Measurements from ENCODE around the gene LAIR2.

Gene LAIR2

DNA sequence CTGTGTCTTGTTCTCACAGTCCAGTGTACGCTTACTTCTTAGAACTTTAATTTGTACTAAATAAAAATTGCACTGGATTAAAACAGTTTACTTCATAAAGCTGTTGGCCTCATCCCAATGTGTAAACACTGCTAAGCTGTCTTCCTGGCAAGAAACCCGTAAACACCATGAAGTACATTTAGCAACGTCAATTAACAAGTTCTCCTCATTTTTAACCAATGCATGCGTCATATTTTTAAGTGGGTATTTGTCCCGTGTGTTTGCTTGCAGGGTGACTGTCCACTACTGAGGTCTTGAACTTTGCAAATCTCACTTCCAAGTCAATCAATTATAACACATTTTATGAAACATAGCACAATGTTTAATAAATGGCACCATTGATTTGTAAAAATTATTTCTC is 28.2 kb downstream of the LAIR2 start:
- in situ Hi-C loops (cut with HindIII; ENCODE audit: low sequenced_read_pairs) = no loop called here

DNA sequence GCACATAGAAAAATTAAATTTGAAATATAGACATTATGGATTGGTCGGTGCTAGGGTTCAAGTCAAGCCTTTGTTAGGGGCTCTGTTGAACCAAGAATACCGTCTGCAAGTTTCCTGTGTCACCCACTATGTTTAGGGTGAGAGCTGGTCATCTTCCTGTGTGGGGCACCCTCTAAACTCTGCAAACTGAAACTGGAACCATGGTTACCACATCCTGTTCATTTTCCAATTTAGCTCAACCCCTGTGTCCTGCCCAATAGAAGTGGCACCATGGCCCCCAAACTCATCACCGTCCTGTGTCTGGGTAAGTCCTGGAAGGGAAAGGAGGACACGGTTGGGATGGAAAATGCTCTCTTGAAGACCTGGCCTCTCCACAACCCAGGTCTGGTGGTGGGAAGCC is 29.9 kb downstream of the LAIR2 start:
- in situ Hi-C loops (cut with HindIII; ENCODE audit: low sequenced_read_pairs) = no loop called here

DNA sequence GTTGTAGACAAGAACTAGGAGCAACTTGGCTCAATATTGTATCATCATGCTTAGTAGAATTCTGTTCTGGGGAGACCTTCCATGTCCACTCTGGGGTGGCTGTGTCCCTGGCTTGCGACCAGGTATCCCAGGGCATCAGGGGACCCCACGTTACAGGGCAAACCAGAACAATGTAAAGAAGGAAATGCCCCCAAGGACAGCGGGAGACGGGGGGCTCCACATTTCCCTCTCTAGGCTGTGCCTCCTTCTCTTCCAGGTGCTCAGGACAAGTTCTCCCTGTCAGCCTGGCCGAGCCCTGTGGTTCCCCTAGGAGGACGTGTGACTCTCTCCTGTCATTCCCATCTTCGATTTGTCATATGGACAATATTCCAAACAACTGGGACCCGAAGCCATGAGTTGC is 30.8 kb downstream of the LAIR2 start:
- in situ Hi-C loops (cut with HindIII; ENCODE audit: low sequenced_read_pairs) = no loop called here

DNA sequence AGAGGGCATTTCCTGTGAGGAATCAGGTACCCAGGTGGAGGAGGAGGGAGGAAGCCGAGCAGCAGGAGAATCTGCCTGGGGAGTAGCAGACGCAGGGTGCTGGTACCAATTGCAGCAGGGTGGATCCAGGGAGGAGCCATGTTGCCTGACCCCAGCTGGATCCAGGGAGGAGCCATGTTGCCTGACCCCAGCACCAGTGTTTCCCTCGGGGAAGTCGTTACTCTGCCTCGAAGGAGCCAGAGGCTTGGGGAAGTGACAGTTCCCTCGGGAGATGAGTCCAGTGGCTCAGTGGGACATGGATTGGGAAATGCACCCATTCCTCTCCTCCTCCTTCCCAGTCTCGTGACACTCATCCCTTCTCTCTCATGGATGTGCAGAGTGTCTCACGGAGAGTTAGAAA is 31.5 kb downstream of the LAIR2 start:
- in situ Hi-C loops (cut with HindIII; ENCODE audit: low sequenced_read_pairs) = no loop called here

DNA sequence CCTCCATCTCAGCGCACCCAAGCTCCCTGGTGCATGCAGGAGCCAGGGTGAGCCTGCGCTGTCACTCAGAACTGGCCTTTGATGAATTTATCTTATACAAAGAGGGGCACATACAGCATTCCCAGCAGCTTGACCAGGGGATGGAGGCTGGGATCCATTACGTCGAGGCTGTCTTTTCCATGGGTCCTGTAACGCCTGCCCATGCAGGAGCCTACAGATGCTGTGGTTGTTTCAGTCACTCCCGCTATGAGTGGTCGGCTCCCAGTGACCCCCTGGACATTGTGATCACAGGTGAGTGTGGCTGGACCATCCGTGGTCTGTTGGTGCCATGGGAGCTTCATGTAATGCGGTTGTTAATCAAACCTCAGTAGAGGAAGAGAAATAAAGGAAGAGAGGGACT is 33.0 kb downstream of the LAIR2 start:
- in situ Hi-C loops (cut with HindIII; ENCODE audit: low sequenced_read_pairs) = no loop called here

DNA sequence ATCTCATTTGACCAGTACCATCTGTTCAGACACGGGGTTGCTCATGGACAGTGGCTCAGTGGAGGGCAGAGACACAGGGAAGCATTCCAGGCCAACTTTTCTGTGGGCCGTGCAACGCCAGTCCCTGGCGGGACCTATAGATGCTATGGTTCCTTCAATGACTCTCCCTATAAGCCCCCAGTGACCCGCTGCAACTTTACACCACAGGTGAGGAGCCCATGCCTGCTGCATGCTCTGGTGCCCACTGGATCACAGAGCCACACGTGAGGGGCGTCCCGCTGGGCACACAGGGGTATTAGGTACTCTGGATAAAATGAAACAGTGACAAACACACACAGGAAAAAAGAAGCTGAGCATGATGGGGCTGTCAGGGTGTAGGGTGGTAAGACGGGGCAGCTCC is 34.3 kb downstream of the LAIR2 start:
- in situ Hi-C loops (cut with HindIII; ENCODE audit: low sequenced_read_pairs) = no loop called here

DNA sequence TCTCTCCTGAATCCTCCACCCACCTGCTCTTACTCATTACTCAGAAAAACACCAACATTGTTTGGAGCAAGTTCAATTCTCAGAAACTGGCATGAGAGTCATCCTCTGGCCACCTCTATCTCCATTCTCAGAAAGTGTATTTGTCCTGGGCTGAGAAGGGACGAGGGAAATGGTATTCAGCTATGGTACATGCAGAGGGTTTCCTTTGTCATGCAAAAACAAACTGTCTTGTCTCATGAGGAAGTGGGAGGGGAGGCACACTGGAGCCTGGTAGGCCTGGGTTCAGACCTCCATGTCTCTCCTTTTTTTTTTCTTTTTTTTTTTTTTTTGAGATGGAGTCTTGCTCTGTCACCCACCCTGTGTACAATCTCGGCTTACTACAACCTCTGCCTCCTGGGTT is 39.1 kb downstream of the LAIR2 start:
- in situ Hi-C loops (cut with HindIII; ENCODE audit: low sequenced_read_pairs) = no loop called here

DNA sequence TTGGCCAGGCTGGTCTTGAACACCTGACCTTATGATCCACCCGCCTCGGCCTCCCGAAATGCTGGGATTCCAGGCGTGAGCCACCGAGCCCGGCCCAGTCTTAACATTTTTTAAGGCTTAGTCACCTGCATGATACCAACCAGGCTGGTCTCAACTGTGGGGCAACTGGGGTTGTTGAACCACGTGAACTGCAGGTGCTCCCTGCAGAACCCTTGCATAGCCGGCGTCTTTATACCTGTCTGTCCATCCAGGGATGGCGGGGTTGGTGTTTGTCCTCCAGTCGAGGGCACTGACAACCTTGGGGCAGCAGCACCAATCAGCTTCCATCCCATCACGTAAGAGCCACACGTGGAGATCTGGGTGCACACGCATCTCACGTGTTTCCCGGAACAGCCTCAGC is 46.2 kb downstream of the LAIR2 start:
- in situ Hi-C loops (cut with HindIII; ENCODE audit: low sequenced_read_pairs) = no loop called here

DNA sequence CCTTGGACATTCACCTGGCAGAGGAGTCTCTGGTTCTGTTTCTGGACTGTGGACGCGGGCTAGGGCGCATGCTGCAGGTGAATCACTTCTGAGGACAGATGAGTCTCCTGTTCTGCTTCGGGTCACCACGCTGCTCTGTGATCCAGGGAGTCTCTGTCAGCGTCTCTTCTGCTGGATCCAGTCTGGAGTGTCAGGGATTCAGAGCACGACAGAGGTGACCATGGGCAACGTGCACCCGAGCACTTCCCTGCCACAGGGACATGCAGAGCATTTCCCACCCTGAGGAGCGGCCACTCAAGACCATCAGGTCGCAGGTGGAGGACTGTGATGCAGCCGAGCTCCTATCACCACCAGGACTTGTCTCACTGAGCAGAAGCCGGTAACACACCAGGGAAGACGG is 46.6 kb downstream of the LAIR2 start:
- in situ Hi-C loops (cut with HindIII; ENCODE audit: low sequenced_read_pairs) = no loop called here

DNA sequence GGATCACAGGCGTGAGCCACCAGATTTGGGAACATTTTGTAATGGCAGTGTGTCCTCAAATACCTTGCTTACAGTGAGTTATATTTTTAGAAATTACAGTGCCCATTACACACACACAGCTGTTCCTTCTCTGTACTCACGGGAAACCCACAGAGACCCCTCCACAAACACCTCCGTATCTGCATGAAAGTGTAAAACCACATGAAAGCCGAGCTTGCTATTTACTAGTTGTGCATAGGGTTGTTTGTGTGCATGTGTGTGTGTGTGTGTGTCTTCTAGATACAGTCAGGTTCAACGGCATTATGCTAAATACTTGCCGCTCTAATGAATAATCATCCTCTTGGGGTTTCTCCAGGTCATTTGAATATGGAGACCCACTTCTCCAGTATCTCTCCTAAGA is 48.7 kb downstream of the LAIR2 start:
- in situ Hi-C loops (cut with HindIII; ENCODE audit: low sequenced_read_pairs) = loop anchor here (25.0 kb wide), 1 partner anchor 111 kb away; the partner anchor contains the start of gene LILRB4

DNA sequence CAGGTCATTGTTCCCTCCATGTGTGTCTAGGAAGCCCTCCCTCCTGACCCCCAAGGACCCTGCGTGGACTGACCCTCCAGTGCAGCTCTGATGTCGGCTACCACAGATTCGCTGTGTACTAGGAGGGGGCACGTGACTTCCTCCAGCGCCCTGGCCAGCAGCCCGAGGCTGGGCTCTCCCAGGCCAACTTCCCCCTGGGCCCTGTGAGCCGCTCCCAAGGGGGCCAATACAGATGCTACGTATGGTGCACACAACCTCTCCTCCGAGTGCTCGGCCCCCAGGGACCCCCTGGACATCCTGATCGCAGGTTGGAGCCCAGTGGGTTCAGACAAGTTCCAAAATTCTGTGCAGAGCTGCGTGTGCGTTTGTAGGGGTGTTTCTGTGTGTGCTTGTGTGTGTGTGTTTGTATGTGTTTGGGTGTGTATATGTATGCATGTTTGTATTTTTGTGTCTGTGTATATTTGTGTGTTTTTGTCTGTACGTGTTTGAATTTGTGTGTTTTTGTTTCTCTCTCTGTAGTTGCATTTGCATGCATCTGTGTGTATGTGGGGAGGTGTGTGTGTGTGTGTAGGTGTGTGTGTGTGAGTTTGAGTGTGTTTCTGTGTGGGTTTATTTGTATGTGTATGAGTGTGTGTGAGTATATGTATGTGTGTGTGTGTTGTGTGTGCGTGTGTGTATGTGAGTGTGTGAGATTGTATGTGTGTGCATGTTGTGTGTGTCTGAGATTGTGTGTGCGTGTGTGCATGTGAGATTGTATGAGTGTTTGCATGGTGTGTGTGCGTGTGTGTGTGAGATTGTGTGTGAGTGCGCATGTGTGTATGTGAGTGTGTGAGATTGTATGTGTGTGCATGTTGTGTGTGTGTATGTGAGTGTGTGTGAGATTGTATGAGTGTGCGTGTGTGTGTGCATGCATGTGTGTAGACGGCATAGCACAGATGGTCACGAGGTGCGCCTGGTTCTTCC is 49.6 kb downstream of the LAIR2 start:
- in situ Hi-C loops (cut with HindIII; ENCODE audit: low sequenced_read_pairs) = loop anchor here (25.0 kb wide), 1 partner anchor 110 kb away; the partner anchor contains the start of gene LILRB4

DNA sequence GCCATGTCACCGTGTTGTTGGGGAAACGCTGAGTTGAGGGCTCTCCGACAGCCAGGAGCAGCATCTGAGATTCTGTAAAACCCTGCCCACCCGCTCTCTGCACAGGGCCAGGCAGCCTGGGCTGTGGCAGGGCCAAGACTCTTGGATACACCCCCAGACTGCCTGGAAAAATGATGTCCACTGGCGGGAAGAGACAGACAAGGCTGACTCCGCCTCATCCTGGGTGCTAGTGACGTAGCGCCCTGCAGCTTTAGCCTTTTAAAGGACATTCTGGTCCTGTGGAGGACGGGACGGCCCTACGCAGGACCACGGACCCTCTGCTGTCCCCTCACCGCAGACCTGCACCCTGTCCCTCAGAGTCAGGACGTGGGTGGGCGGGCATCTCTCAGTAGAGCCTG is 50.3 kb downstream of the LAIR2 start:
- in situ Hi-C loops (cut with HindIII; ENCODE audit: low sequenced_read_pairs) = loop anchor here (25.0 kb wide), 1 partner anchor 109 kb away; the partner anchor contains the start of gene LILRB4

DNA sequence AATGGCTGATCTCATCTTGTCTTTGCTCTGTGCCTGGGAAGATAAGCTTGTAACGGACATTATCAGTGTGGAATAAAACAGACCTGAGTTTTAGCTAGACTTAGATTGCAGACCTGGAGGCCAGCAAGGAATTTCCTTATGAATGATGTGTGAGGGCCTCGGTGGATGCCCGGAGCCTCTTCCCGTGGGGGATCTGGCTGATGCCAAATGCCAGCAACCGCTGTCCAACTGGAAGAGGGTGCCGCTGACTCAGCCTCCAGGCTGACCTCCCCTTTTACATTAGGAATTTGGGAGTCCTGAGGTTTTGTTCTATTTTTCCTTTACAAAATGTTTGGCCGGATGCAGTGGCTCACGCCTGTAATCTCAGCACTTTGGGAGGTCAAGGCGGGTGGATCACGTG is 51.4 kb downstream of the LAIR2 start:
- in situ Hi-C loops (cut with HindIII; ENCODE audit: low sequenced_read_pairs) = loop anchor here (25.0 kb wide), 1 partner anchor 108 kb away; the partner anchor contains the start of gene LILRB4

DNA sequence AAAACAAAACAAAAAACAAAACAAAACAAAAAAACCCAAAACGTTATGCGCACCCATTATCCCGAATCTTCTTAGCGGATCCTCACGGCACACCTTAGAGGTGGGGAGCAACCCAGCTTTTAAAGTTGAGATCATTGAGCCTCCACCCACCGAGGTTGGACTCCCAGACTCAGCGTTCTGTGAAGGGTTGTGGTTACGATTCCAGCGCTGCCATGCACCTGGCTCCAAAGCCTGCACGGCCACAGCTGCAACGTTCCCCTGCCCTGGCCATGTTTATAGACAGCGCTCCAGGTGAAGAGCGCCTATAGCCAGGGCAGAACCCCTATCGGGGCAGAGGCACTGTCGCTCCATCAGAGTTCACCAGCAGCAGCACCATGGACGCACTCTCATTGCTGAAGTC is 52.3 kb downstream of the LAIR2 start:
- in situ Hi-C loops (cut with HindIII; ENCODE audit: low sequenced_read_pairs) = loop anchor here (25.0 kb wide), 1 partner anchor 107 kb away; the partner anchor contains the start of gene LILRB4

DNA sequence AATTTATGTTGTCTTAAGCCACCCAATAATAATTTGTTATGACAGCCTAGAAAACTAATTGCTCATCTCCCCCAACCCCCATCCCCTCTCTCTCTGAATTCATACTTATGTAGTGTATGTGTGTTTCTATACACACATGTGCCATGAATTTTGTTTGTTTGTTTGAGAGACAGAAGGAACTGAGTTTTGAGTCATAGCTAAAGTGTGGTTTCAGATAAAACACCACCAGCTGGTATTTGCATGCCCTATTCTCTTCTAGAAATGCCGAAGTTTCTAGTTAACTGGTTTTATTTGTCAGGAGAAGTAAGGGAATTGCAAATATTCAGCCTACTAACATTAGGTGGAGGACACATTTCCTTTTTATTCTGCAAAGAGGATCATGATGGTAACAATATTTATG is 53.6 kb downstream of the LAIR2 start:
- in situ Hi-C loops (cut with HindIII; ENCODE audit: low sequenced_read_pairs) = loop anchor here (25.0 kb wide), 1 partner anchor 106 kb away; the partner anchor contains the start of gene LILRB4

DNA sequence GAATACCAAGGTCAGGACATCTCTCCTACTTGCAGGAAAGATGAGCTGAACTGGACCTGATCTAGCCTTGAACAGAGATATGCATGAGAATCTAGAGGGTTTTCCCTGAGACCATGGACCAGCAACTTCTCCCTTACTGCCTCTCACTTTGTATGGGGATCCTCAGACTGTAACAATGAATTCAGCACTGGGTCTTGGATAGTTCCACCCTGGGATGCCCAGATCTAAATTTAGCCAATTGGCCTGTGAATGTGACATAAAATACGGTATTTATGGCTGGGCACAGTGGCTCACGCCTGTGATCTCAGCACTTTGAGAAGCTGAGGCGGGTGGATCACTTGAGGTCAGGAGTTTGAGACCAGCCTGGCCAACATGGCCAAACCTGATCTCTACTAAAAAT is 55.7 kb downstream of the LAIR2 start:
- in situ Hi-C loops (cut with HindIII; ENCODE audit: low sequenced_read_pairs) = loop anchor here (25.0 kb wide), 1 partner anchor 104 kb away; the partner anchor contains the start of gene LILRB4

Data from DLD1 (cell line).